Measurements from ENCODE around the gene TMEM120B.
A peak's percentile ranks its signal among the peaks of the same experiment; 100 is the strongest.

Gene TMEM120B

DNA sequence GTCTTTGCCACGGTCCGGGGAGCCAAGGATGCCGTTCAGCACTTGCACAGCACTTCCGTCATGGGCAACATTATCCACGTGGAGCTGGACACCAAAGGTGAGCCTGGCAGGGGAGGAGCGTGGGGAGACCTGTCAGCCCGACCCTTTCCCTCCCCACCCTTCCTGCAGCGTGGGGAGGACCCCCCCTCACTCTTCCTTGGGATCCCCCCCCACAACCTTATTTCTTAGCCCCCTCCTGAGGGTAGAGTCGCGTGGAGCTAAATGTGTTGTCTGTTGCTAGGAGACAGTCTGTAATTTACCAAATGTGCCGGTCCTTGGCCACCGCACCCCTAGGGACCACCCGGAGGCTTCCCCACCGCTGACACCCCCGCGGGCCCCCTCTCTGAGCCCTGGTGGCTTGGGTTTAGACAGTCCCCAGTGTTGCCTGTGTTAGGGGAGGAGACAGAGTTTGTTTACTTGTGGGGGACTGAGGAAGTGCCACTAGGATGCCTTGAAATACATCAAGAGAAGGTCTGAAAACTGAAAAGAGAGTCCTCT lies 93.5 kb downstream of the TMEM120B start:
- DNase-seq, result peak; percentile 71

DNA sequence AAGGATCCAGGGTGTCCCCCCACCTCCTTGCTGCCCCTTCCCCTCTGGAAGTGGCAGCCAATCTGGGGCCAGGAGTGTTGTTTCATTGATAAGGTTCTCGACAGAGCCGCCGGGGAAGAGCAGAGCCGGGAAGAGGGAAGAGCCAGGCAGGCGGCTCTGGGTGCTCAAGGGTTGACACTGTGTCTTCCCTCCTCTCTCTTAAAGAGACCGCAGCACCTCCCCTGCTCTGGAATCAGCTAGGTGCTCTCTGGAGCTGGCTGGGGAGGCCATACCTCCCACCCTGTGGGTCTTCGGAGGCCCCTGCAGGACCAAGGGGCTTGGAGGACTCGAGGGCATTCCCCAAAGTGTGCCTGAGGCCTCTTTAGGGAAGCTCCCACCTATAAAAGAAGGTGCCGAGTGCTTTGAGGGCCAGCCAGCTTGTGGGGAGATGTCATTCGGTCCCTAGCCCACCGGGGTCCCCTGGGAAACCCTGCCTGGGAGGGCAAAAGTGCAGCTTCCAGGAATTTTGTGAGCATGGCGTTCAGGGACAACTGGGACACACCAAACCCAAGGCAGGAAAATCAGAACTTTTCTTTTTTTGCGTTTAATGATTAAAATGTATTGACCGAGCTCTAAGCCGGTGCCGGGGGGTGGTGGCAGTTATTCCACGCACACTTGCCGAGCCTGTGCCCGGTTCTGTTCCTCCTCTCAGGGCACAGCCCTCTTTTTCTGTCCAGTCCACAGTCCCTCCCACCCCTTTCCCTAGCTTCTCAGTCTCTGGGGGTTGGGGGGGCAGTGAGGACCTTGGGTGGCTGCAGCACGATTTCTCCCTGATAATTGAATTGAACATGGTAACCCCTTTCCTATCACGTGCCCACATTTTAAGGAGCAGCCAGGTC lies 94.2 kb downstream of the TMEM120B start:
- no peak for DNase-seq

DNA sequence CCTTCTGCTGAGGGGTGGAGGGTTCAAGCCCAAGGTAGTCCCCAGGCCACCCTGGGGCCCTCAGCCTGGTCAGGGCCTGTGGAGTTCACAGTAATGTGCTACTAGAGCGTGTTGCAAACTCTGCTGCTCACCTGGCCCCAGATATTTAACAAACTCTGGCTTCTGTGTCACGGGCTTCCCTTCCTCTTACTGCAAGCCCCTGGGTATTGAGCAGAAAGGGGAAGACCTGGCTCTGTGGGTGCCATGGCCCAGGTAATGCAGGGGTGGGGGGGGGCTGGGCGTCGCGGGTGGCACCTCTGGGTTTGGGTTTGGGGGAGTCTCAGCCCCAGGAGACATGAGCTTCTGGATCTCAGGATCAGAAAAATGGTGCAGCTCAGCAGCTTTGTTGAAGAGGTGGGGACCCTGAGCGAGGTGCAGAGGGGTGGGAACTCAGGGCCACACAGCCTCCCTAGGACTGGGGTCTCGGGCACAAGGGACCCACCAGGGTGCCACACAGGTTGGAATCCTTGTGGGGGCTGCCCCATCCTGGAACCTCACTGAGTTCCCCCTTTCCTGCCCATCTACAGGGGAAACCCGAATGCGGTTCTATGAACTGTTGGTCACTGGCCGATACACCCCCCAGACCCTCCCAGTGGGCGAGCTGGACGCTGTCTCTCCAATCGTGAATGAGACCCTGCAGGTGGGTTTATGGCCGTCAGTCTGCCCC lies 95.2 kb downstream of the TMEM120B start:
- no peak for DNase-seq

DNA sequence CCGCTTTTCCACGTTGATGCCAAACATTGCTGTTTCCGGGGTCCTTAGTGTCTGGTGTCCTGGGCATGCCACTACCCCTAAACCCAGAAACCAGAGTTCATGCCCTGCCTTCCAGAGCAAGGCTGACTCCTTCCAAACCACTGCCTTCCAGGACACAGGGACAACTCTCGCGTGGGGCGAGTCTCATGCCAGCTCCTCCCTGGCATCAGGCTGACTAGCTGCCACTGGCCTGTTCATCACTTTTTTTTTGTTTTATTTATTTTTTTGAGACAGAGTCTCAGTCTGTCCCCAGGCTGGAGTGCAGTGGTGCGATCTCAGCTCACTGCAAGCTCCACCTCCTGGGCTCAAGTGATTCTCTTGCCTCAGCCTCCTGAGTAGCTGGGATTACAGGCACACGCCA lies 96.1 kb downstream of the TMEM120B start:
- no peak for DNase-seq

DNA sequence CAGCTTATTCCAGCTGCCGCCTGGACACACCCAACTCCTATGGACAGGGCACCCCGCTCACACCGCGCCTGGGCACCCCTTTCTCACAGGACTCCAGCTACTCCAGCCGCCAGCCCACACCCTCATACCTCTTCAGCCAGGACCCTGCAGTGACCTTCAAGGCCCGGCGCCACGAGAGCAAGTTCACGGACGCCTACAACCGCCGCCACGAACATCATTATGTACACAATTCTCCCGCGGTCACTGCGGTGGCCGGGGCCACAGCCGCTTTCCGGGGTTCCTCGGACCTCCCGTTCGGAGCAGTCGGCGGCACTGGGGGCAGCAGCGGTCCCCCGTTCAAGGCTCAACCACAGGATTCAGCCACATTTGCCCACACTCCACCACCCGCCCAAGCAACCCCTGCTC lies 97.2 kb downstream of the TMEM120B start:
- no peak for DNase-seq

DNA sequence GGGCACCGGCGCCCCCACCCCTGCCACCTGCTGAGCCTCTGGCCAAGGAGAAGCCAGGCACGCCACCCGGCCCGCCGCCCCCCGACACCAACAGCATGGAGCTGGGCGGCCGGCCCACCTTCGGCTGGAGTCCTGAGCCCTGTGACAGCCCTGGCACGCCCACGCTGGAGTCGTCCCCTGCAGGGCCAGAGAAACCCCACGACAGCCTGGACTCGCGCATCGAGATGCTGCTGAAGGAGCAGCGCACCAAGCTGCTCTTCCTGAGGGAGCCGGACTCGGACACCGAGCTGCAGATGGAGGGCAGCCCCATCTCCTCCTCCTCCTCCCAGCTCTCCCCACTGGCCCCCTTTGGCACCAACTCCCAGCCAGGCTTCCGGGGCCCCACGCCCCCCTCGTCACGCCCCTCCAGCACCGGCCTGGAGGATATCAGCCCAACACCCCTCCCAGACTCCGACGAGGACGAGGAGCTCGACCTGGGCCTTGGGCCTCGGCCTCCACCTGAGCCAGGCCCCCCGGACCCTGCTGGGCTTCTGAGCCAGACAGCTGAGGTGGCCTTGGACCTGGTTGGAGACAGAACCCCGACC lies 97.8 kb downstream of the TMEM120B start:
- no peak for DNase-seq

DNA sequence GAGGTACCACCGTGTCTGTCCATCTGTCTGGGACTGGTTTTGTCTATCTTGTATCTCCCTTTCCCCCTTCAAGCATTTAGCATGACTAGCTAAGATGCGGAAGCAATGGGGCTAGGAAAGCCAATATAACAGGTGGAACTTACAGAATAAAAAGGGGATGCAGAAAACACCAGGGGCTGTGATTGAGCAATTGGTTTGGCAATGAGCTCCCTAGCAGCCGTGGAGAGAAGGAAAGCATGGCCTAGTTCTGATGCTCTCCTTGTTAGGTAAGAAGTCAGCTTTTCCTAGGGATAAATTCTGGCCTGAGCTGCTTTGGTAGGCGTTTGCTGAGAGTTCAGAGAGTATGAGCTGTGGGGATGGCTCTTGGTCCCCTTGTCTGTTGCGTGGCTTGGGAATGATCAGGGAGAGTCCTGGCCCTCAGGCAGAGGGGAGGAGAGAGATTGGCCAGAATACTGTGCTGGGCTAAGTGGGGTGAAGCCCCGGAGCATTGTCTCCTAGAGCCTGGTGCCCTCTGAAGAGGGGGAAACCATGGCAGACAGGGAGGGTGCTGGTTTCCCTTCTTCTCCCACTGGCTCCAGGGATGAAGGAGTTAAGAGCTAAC lies 98.4 kb downstream of the TMEM120B start:
- DNase-seq, result no peak

DNA sequence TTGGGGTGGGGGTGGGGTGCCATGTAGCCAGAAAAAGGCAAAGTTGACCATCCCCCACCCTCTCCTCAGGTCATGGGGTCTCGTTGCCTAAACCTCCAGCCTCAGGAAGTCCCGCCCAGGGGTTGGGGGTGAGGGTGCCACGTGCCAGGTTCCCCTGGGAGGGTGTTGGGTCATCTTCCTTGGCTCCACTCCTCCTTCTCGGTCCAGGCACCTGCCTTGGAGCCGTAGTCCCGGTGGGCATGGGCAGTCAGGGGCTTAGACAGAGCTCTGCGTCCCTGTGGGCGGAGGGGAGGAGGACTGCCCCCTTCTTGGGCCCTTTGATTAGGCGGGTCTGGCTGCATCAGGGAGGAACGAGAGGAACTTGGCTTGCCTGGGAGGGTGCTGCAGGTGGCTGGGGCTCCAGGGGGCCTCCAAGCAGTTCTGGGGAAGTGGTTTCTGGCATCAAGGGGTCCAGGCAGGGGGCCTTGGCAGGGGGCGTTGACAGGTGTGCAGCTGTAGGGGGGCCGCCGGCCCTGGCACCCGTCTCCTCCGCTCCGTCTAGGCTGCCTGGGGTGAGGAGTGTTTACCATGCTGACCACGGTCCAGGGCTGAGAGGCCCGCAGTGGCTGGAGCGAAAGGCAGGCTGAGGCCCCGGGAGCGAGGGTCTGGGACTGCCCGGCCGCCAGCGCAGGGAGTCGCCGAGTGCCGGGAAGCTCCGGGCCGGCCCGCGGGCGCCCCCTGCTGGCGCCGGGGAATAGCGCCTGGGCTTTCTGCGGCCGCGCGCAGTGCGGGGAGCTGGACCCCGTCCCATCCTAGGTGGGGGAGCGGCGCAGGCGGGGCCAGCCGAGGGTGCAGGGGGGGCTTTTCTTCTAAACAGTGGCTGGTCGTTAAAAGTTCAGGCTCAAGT lies 99.1 kb downstream of the TMEM120B start:
- DNase-seq, result peak; percentile 90

DNA sequence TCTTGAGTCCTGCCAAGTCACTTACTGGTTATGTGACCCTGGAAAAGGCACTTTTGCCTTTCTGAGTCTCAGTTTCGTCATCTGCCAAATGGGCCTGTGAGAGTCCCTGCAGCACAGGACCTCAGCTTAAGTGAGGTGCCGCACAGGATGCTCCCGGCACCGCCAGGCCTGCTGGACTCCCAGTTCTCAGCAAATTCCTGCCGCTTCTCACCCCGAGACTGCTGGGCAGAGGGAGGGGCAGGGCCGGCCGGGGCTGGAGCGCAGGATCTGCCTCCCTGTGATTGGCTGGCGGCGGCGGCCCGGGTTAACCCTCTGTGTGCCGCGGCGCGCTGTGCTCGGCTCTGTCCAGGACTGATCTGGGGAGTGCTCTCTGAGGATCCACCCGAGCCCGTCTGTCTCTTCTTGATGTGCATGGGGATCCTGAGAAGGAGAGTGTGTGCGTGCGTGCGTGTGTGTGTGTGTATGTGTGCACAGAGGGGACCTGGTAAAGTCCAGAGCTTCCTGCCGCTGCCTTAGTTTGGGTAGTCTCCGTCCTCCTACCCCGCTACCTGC lies 99.8 kb downstream of the TMEM120B start:
- DNase-seq, result peak; percentile 81

DNA sequence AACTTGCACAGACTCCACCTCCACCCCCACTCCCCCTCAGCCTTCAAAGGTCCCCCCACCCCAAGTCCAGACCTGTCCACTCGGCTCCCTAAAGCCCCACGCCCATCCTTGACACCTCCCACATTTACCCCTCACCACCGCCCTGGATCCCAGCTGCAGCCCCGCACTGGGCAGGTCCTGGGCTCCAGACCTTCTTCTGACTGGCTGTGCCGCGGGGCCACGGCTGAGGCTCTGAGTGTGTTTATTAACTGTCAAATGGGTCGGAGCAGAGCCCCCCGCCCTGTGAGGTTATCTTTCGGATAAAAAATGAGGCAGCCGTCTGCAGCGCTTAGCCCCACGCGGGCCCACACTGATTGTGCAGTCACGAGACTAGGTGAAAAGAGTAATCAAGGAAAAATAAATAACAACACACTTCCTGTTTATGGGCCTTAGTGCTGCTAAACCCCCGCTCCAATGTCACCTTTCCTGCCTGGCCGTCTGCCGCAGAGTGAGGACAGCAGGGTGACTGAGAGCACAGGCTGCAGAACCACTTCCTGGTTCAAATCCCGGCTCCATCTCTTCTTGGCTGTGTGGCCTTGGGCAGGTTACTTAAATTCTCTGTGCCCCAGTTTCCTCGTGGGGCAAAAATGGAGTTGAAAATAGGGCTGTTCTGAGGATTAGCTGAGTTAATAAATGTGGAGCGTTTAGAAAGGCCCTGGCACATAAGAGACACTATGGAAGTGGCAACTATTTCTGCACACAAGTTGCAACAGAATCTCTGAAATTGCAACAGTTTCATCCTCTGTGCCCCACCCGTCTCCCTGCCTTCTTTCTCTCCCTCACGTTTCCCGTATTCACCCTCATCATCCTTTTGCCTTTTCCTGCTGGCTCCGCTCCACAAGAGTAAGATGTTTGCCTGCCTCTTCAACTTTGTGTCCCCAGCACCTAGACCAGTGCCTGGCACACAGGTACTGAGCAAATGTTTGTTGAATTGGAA lies 100.7 kb downstream of the TMEM120B start:
- DNase-seq, result no peak

DNA sequence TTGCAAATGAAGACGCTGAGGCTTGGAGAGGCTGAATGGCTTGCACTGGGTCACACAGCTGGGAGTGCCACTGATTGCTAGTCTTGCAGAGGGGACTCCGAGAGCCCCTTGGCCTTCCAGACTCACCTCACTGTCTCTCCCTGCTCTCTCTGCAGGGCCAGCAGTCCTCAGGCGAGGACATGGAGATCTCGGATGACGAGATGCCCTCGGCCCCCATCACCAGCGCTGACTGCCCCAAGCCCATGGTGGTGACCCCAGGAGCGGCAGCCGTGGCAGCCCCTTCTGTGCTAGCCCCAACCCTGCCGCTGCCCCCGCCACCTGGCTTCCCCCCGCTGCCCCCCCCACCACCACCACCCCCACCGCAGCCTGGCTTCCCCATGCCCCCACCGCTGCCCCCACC lies 101.4 kb downstream of the TMEM120B start:
- no peak for DNase-seq

DNA sequence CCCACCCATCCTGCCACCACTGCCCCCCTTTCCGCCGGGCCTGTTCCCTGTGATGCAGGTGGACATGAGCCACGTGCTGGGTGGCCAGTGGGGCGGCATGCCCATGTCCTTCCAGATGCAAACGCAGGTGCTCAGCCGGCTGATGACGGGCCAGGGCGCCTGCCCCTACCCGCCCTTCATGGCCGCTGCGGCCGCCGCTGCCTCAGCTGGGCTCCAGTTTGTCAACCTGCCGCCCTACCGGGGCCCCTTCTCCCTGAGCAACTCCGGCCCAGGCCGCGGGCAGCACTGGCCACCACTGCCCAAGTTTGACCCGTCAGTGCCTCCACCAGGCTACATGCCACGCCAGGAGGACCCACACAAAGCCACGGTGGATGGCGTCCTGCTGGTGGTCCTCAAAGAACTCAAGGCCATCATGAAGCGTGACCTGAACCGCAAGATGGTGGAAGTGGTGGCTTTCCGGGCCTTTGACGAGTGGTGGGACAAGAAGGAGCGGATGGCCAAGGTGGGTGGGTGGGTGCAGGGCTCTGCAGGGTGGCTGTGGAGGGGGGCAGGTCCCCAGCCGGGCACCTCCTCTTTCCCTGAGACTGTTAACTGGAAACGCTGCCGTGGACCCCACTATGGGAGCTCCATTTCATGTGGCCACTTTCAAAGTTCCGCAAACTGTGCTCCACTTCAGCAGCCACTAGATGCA lies 102.0 kb downstream of the TMEM120B start:
- no peak for DNase-seq

DNA sequence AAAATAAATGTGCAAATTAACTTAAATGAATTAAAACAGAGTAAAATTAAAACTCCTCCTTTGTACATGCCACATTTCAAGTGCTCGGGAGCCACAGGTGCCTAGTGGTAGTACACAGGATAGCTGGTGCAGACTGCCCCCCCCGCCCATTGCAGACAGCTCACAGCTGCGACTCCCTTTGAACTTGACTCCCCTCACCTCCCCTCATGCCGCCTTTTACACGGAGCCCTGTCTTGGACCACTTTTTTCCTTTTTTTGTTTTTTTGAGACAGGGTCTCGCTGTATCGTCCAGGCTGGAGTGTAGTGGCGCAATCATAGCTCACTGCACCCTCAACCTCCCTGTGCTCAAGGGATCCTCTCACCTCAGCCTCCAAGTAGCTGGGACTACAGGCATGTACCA lies 102.7 kb downstream of the TMEM120B start:
- no peak for DNase-seq

DNA sequence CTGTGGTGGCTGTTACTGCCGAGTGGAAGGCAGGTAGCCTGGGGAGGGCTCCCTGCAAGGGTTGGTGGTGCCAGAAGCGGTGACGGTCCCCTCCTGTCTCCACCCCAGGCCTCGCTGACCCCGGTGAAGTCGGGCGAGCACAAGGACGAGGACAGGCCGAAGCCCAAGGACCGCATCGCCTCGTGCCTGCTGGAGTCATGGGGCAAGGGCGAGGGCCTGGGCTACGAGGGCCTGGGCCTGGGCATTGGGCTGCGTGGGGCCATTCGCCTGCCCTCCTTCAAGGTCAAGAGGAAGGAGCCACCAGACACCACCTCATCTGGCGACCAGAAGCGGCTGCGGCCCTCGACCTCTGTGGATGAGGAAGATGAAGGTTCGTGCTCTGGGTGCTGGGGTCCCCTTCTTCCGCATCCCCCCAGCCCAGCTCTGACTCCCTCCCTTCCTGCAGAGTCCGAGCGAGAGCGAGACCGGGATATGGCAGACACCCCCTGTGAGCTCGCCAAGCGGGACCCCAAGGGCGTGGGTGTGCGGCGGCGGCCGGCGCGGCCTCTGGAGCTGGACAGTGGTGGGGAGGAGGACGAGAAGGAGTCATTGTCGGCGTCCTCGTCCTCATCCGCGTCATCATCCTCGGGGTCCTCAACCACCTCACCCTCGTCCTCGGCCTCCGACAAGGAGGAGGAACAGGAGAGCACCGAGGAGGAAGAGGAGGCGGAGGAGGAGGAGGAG lies 104.5 kb downstream of the TMEM120B start:
- no peak for DNase-seq

DNA sequence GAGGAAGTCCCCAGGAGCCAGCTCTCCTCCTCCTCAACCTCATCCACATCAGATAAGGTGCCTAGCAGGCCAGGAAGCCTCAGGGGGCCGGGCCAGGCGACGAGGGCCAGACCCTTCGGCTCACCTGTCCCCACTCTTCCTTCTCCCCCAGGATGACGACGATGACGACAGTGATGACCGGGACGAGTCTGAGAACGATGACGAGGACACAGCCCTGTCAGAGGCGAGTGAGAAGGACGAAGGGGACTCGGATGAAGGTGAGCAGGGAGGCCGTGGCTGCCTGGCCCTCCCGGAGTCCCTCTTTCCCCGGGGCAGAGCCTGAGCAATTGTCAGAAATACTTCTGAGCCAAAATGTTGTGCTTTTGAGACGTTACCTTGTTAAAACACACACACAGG lies 105.1 kb downstream of the TMEM120B start:
- no peak for DNase-seq

DNA sequence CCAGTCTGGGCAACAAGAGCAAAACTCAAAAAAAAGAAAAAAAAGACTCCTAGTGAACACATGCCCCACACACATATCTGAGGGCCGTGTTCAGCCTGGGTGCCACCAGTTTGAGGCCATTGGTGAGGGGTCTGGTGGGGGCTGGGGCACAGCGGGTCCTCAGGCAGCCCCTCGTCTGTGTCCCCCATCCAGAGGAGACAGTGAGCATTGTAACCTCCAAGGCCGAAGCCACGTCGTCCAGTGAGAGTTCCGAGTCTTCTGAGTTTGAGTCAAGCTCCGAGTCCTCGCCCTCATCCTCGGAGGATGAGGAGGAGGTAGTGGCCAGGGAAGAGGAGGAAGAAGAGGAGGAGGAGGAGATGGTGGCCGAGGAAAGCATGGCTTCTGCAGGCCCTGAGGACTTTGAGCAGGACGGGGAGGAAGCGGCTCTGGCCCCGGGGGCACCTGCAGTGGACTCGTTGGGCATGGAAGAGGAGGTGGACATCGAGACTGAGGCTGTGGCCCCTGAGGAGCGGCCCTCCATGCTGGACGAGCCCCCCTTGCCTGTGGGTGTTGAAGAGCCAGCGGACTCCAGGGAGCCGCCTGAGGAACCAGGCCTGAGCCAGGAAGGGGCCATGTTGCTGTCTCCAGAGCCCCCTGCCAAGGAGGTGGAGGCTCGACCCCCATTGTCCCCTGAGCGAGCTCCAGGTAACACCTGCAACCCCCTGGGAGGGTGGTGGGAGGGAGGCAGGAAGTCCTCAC lies 106.8 kb downstream of the TMEM120B start:
- DNase-seq, result no peak

DNA sequence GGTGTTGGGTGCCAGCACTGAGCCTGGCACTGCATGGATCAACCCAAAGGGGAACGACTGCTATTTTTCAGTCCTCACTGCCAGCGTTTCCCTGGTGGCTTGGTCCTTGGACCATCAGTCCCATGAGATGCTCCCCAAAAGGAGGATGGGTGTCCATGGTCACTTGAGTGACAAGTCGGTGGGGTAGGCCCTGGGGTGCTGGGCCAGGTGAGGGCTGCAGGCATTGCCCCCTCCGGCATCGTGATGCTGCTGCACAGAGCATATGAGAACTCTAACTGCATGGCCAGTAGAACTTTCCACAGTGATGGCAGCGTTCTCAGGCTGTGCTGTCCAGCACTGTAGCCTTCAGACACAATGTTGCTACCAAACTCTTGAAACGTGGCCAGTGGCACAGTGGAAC lies 107.5 kb downstream of the TMEM120B start:
- no peak for DNase-seq

DNA sequence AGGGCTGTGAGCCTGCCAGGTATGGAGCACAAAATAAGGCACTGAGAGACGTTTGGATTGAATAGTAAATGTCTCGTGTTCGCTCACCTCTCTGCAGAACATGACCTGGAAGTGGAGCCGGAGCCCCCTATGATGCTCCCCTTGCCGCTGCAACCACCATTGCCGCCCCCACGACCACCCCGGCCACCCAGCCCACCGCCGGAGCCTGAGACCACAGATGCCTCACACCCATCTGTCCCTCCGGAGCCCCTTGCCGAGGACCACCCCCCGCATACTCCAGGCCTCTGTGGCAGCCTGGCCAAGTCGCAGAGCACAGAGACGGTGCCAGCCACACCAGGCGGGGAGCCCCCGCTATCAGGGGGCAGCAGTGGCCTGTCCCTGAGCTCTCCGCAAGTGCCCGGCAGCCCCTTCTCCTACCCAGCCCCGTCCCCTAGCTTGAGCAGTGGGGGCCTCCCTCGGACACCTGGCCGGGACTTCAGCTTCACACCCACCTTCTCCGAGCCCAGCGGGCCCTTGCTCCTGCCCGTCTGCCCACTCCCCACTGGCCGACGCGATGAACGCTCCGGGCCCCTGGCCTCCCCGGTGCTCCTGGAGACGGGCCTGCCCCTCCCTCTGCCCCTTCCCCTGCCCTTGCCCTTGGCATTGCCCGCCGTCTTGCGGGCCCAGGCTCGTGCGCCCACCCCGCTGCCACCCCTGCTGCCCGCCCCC lies 110.0 kb downstream of the TMEM120B start:
- no peak for DNase-seq

Measured in activated effector memory CD4-positive, alpha-beta T cell treated with anti-CD3 and anti-CD28 coated beads, Interleukin-2, amount 50 U/mL, for 16 hours (primary cell).